NCI-H1048 (cell line): ENCODE results near the gene TAF6L.
"Not testable (repeated sequence)": the region's sequence is repeated elsewhere in the genome, so short reads cannot be mapped to it uniquely, and the experiment has no call there.

Experiments
- DNase-seq: peaks from one replicate; lab custom pipeline; 2025; lab: John Stamatoyannopoulos, UW

Gene TAF6L, protein sequence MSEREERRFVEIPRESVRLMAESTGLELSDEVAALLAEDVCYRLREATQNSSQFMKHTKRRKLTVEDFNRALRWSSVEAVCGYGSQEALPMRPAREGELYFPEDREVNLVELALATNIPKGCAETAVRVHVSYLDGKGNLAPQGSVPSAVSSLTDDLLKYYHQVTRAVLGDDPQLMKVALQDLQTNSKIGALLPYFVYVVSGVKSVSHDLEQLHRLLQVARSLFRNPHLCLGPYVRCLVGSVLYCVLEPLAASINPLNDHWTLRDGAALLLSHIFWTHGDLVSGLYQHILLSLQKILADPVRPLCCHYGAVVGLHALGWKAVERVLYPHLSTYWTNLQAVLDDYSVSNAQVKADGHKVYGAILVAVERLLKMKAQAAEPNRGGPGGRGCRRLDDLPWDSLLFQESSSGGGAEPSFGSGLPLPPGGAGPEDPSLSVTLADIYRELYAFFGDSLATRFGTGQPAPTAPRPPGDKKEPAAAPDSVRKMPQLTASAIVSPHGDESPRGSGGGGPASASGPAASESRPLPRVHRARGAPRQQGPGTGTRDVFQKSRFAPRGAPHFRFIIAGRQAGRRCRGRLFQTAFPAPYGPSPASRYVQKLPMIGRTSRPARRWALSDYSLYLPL

GRCh38 chr11:62771144-62772021, at the start of gene TAF6L:
TAF6L (plus strand) TSS chr11:62771396; CDS start chr11:62775784, 4,388 bp downstream.
- DNase-seq, result peak; percentile 95

DNA sequence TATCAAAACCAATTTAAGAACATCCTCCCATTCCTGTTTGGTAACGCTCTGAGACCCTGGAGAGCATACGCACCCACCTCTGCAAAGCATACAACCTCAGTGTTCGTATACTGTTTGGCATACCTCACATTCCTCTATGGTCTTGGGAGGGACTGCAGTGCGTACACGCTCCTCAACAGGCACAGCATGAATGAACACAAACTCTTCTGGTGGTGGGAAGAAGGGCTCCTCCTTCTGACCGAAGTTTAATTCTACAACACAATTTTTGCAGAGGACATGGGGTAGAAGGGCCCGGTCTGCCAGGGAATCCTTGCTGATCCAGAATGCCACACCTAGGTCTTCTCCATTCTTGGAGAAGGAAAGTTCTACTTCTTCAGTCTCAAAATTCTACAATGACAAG, 49.2 kb upstream of the TAF6L start:
- no peak for DNase-seq

DNA sequence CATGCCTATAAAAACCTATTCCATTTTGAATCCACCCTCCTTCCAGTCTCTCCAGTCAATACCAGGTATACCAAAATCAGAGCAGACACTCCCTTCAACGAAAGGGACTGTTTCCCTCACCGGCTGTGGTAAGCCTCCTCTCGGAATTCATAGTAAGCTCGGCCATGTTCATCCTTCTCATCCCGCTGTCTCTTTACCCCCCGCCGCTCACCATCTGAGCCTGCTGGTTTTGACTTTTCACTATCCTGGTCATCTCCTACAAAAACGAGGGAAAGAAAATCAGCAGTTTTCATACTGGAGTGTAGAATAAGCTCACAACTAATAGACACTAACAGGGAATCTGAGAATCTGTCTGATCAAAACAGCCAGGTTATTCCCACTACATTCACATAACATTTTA, 47.0 kb upstream of the TAF6L start:
- no peak for DNase-seq

DNA sequence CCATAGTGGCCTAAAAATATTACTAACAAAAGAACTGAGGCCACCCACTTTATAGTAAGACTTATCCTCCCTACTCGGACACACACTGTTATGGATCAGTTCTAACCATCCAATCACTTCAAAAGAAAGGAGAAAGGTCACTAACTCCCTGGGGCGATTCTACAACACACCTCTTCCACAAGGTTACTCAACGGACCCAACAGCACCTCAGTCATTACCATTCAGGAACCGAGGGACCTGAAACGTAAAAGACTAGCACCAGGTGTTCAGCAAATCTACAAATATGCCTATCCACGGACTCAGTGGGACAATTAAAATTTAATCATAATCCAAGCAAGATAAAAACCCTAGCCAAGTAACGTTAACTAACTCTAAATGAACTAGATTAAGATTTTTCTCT, 45.5 kb upstream of the TAF6L start:
- no peak for DNase-seq

DNA sequence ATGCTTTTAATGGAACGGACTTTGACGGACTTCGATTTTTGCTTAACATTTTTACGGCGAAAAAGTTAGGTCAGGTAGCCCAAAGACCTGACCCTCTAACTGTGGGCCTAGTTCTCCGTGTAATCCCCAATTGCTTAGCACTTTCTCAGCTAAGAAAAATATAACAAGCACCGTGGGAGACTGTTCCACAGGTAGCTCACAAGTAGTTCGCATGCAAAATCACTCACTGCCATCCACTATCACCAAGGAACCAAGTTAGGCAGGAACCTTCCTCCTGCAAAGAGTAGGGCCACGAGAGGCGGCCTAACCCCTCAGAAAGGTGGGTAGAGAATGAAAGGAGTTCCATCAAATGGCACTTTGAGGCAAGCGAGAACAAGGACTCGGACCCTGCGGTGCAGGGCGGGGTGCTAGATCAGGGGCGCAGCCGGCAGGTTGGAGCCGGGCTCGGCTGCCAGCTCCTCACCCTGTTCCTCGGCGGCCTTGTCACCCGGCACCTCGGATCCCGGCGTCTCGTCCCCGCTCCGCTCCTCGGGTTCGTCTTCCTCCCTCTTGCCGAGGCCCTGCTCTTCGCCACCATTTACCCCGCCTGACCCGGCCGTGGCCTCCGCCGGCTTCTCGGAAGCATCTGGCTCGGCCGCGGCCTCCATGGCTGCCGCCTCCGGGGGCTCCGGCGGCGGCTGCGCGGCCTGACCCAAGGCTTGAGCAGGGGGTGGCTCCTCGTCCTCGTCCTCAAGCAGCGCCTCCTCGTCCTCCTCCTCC, 44.9 kb upstream of the TAF6L start:
- DNase-seq, result no peak

GRCh38 chr11:62726915-62727164, 44.4 kb upstream of the TAF6L start:
- no peak for DNase-seq

- peak; percentile 98 for DNase-seq
These were observed 43.9 kb upstream of the TAF6L start, which contains the start of gene HNRNPUL2 for GRCh38 chr11:62727165-62727871. HNRNPUL2 (minus strand) TSS chr11:62727457; CDS start chr11:62727156, 301 bp downstream.

GRCh38 chr11:62727872-62728170, 43.4 kb upstream of the TAF6L start:
- peak; percentile 95 for DNase-seq

- peak; percentile 80 for DNase-seq
These were observed 42.8 kb upstream of the TAF6L start, which contains the start of gene TTC9C for GRCh38 chr11:62728171-62728988. TTC9C (plus strand) TSS chr11:62728486; CDS start chr11:62728849, 363 bp downstream.

DNA sequence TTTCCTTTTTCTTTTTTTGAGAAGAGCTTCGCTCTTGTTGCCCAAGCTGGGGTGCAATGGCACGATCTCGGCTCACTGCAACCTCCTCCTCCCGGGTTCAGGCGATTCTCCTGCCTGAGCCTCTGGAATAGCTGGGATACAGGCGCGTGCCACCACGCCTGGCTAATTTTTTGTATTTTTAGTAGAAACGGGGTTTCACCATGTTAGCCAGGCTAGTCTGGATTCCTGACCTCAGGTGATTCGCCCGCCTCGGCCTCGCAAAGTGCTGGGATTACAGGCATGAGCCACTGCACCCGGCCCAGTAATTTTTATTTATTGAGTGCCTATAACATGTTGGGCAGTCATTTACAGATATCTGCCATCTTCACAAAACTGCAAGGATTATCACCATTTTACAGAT, 41.1 kb upstream of the TAF6L start:
- not testable (repeated sequence) for DNase-seq

DNA sequence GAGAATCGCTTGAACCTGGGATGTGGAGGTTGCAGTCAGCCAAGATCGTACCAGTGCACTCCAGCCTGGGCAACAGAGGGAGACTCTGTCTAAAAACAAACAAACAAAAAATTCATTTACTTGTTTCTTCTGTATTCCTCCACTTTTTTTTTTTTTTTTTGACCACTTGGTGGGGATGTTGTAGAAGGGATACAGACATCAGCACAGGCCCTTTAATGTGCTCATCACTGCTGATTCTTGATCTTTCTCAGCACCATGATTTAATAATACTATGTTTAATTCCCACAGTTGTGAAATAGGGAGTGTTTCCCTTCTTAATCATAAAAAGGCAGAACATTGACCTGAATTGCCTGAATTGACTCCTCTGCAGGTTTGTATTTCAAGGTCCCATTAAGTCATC, 38.4 kb upstream of the TAF6L start:
- no peak for DNase-seq

DNA sequence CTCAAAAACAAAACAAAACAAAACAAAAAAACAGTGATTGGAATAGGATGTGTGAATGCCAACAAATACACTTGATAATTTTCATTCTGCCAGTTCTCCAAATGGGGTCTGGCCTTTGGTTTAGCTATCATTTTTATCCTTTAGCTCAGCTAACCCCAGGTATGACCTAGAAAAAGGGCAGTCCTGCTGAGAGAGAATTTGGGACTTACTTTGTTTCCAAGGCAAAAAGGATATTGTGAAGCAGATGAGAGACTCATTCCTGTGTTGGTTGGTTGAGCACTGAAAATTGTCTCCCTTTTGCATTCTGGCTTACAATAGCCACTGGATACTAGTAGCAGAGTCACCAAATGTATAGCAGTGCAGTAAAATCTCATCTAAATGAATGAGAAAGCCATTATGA, 34.0 kb upstream of the TAF6L start:
- DNase-seq, result no peak

DNA sequence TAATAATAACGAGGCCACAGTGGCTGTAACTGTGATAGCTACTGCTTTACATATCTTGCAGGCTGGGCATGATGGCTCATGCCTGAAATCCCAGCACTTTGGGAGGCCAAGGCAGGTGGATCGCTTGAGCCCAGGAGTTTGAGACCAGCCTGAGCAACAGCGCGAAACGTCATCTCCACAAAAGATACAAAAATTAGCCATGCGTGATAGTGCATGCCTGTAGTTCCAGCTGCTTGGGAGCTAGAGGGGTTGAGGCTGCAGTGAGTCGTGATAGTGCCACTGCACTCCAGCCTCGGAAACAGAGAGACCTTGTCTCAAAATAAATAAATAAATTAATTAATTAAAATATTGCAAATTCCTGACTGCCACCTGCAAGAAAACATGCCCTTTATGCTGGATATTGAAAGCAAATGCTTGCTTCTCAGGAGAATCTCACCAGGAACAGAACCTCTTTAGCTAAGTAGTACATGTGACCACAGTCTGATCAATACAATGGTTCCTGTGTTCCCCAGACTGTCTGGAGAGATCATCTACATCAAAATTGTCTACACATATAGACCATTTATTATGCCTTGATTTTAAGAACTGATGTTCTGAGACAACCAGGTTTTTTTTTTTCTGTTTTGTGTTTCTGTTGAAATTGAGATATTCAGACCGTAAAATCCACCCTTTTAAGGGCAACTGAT, 23.6 kb upstream of the TAF6L start:
- no peak for DNase-seq

DNA sequence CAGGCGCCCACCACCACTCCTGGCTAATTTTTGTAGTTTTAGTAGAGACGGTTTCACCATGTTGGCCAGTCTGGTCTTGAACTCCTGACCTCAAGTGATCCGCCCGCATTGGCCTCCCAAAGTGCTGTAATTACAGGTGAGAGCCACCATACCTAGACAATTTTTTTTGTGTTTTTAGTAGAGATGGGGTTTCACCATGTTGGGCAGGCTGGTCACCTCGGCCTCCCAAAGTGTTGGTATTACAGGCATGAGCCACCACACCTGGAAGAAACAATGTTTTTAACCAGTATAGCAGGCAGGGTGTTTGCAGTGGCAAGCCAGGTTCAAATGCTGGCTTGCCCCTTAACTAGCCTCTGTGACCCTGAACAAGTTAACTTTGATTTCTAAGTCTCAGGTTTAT, 21.3 kb upstream of the TAF6L start:
- not testable (repeated sequence) for DNase-seq

DNA sequence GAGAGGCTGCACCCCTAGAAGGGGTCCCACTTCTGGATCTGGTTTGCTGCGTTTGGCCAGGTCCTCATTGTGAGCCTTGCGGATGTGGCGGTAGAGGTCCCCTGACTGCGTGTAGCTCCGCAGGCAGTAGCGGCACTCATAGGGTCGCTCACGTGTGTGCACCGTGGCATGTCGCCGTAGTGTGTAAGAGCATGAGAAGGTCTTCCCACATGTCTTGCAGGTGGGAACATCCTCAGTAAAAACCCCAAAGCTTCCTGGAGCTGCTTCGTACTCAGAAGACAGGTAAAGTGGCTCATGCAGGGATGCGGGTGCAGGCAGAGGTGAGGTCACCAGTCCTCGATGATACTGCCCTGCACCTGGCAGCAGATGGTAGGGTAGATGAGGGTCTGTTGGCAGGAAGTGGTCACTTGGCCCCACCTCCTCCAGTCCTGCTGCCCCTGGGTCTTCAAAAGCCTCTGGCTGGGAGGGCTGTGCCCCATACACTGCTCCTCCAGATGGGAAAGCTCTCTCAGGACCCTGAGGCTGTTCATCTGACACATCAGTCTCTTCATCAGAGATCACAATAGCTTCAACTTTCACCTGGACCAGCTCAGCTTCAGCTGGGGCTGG, 18.9 kb upstream of the TAF6L start:
- DNase-seq, result no peak

DNA sequence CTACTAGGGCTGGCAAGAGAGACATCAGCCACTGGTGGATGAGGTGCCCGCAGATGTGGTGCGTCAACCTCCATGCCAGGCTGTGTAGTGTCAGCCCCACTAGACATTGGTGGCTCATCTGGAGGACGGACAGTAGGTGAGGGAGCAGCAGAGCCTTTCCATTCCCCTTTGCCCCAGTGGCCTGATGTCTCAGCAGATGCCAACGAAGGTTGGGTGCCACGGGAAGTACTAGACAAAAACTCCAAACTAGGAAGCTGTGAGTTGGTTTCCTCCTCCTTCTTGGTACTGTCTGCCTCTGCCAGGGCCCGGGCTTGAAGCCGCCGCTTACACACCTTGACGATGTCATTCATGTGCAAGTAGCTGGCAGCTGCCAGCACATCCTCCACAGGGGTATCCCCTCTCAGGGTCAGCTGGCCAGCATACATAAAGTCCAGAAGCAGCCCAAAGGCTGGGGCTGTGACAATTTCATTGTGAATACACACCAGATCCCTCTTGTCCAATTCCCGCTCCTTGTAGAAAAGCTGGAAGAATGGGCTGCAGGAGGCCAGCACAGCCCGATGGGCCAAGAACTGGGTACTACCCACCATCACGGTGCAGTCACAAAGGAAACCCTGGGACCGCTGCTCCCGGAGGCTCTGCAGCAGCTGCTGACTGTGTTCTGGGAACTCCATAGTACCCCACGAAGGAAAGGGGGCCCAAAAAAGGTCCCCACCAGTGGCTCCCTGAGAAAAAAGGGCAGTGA, 18.0 kb upstream of the TAF6L start:
- no peak for DNase-seq

DNA sequence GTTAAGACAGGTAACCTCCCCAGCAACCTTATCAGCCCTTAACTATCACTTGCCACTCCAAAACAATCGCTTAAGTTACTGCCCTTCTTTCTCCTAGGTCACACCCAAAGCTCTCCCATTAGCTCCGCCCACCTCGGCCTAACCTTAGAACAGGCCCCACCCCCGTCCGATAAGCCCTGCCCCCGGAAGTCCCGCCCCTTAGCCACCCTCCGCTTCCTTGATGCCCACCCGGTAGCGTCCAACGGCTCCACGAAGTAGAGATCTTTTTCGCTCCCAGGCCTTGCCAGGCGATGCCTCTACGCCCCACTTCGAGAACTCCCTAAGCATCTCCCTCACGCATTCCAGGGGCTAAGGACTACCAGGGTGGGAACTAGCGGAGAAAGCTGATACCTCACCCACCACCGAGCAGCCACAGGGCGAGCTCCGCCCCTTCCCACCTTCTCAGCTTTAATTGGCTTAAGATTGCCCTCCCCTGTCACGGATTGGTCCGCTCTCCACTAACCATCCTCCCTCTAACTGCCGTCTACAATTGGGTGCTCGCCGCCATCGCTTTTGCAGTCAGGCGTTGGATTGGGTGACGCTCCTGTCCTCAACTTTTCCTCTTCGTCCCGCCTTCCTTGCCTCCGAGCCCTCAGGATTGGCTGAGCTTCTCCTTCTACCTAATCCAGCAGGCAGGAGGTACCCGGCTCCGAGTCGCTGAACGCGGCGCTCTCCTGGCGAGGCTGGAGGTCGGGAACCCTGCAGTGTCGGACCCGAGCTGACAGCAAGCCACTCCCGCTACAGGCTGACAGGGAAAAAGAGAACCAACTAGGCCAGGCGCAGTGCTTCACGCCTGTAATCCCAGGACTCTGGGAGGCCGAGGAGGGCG, 17.2 kb upstream of the TAF6L start, which contains the start of gene ZBTB3:
ZBTB3 (minus strand) TSS at position 425 of the 868 bp plus-strand sequence. CDS start 496 bp downstream, outside the sequence.
- DNase-seq, result peak; percentile 98
